Measurements from ENCODE around the gene SAE1.
"Not testable (repeated sequence)": the region's sequence is repeated elsewhere in the genome, so short reads cannot be mapped to it uniquely, and the experiment has no call there.

The SAE1 gene

DNA sequence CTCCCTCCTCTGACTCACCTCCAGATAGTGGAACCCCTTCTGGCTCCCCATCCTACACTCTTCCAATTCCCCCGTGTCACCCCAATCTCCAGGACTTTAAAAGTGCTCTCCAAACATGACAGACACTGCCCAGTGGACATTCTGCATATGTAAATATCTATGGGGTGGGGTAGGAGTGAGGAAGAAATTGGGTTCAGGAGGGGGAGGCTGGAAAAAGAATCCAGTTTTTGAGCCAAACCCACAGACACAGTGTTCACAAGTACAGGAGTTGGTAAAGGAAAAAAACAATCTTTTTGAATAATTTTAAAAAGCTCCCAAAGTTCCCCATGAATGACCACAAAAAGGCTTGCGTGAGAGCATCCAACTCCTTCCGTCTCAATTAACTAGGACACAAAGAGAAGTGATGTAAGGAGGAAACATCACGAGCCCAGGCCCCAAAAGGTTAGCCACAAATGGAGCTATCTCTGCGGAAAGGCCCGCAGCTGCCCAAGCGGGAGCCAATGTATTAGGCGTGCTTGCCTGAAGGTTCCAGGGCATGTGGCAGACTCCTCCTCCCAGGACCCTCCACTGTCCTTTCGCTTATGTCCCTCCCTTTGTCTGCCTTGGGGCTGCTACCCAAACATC is 35.0 kb upstream of the SAE1 start:
- H3K27ac ChIP-seq (ENCODE audit: low read depth, low read length) = no peak overlapping the region
- H3K9ac ChIP-seq (ENCODE audit: low read length in 5 of 5) = peak overlapping the region in 1 of 5 donors; percentile 6
- peaks cover 5 to 51% (median 42%) of the 10 kb centered on the region in 5 donors for H3K4me1 ChIP-seq (ENCODE audit: control insufficient read depth in 5 of 5, insufficient read depth in 5 of 5, low read length in 5 of 5)

DNA sequence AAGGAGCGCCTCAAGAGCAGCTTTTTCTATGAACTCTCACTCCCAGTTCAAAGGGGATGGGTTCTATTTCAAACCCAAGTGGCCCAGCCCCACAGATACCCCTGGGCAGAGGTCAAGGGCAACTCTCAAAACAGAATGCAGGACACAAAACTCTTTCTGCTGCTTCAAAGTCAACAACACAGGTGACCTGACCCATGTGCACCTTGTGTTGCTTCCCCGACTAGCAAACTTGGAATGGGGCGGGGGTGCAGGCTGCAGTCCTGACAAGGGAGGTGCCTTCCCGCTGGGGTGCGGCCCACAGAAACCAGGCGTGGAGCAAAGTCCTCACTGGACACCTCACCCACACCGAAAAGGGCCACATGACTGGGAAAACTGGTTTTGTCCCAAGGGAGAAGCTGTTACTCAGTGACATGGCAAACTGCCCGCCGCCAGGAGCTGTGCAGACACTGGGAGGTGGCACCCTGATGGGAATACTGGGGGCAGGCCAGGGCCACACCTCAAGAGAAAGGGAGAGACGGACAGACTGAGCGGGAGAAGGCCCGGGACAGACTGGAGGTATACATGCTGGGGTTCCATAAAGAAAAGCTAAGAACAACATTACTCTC is 34.4 kb upstream of the SAE1 start:
- Histone ChIP-seq H3K27ac (ENCODE audit: low read depth, low read length) (no peak overlapping the region), H3K4me1 (ENCODE audit: control insufficient read depth in 5 of 5, insufficient read depth in 5 of 5, low read length in 5 of 5) (peaks cover 5 to 51% (median 42%) of the 10 kb centered on the region in 5 donors), H3K4me3 (ENCODE audit: low read depth in 1 of 5, low read length in 5 of 5) (no peak overlapping the region)

More for the DNA sequence above, 35.0 kb upstream of the SAE1 start:
- H3K36me3 ChIP-seq (ENCODE audit: control insufficient read depth in 5 of 5, insufficient read depth in 5 of 5, low read length in 5 of 5) = peaks cover 3 to 33% (median 24%) of the 10 kb centered on the region in 5 donors
- no peak overlapping the region for H3K4me3 ChIP-seq (ENCODE audit: low read depth in 1 of 5, low read length in 5 of 5)
- H3K9me3 ChIP-seq (ENCODE audit: control insufficient read depth in 5 of 5, low read length in 5 of 5) = no peaks in the 10 kb centered on the region
- no peaks in the 10 kb centered on the region for H3K27me3 ChIP-seq (ENCODE audit: control insufficient read depth in 5 of 5, insufficient read depth in 4 of 5, low read length in 5 of 5)

DNA sequence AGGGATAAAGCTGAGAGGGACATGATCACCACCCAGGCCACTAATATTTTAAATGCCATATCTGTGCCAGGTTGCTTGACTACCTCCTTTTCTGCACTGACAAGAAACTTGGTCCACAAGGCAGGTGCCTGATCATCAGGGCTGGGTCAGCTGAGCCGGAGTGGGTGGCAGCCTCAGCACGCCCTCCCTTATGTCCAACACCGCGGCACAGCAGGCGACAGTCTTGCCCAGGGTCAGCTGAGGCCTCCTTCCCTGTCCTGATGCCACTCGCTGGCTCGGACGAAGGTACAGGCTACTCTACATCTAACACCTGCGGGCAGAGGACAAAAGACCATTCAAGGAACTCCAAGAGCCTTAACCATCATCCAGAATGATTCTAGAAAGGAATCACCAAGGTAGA is 33.9 kb upstream of the SAE1 start:
- Histone ChIP-seq H3K4me1 (ENCODE audit: control insufficient read depth in 5 of 5, insufficient read depth in 5 of 5, low read length in 5 of 5) (peaks cover 5 to 52% (median 43%) of the 10 kb centered on the region in 5 donors), H3K36me3 (ENCODE audit: control insufficient read depth in 5 of 5, insufficient read depth in 5 of 5, low read length in 5 of 5) (peaks cover 2 to 26% (median 19%) of the 10 kb centered on the region in 5 donors), H3K4me3 (ENCODE audit: low read depth in 1 of 5, low read length in 5 of 5) (no peak overlapping the region), H3K9me3 (ENCODE audit: control insufficient read depth in 5 of 5, low read length in 5 of 5) (no peaks in the 10 kb centered on the region), H3K9ac (ENCODE audit: low read length in 5 of 5) (no peak overlapping the region), H3K27me3 (ENCODE audit: control insufficient read depth in 5 of 5, insufficient read depth in 4 of 5, low read length in 5 of 5) (no peaks in the 10 kb centered on the region), H3K27ac (ENCODE audit: low read depth, low read length) (peak overlapping the region; percentile 47)

More for the DNA sequence above, 34.4 kb upstream of the SAE1 start:
- Histone ChIP-seq H3K9ac (ENCODE audit: low read length in 5 of 5) (no peak overlapping the region), H3K9me3 (ENCODE audit: control insufficient read depth in 5 of 5, low read length in 5 of 5) (no peaks in the 10 kb centered on the region), H3K27me3 (ENCODE audit: control insufficient read depth in 5 of 5, insufficient read depth in 4 of 5, low read length in 5 of 5) (no peaks in the 10 kb centered on the region), H3K36me3 (ENCODE audit: control insufficient read depth in 5 of 5, insufficient read depth in 5 of 5, low read length in 5 of 5) (peaks cover 2 to 26% (median 19%) of the 10 kb centered on the region in 5 donors)

DNA sequence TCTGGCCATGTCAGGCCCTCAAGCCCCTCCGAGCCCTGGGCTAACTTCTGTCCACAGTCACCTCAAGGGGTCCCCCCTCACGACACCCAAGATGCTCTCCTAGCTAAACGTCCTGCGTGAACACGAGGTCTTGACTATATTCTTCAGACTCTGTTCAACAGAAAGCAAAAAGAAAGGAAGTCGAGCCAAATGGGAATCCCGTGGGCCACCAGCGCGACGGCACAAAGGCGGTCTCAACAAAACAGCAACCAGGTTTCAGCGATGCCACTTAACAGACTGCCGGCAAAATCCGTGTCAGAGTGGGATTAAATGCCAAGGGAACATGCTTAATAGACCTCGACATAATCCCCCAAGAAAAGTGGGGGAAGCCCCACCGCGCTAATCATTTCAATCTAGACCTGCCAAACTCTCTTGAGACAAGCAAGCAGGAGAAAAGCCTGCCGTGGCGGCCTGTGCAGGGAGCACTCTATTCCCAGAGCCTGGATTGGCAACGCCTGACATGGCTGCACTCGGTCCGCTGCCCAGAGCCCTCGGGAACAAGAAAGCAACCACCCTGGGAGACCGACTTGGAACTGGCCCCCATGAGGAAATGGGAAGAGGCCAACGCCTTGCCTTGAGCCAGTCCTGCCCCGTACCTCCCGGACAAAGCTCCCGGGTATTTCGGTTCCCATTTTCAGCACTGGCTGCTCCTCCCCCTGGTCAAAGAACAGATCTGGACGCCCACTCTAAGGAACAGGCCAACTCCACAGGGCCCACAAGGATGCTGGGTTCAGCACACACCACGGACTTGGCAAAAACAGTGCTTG is 33.0 kb upstream of the SAE1 start:
- Histone ChIP-seq H3K9me3 (ENCODE audit: control insufficient read depth in 5 of 5, low read length in 5 of 5) (no peaks in the 10 kb centered on the region), H3K27me3 (ENCODE audit: control insufficient read depth in 5 of 5, insufficient read depth in 4 of 5, low read length in 5 of 5) (no peaks in the 10 kb centered on the region), H3K27ac (ENCODE audit: low read depth, low read length) (peak overlapping the region; percentile 47), H3K4me1 (ENCODE audit: control insufficient read depth in 5 of 5, insufficient read depth in 5 of 5, low read length in 5 of 5) (peaks cover 5 to 61% (median 49%) of the 10 kb centered on the region in 5 donors), H3K4me3 (ENCODE audit: low read depth in 1 of 5, low read length in 5 of 5) (peak overlapping the region; percentile 4 to 61 (median 55)), H3K36me3 (ENCODE audit: control insufficient read depth in 5 of 5, insufficient read depth in 5 of 5, low read length in 5 of 5) (peaks cover 0 to 18% (median 14%) of the 10 kb centered on the region in 5 donors), H3K9ac (ENCODE audit: low read length in 5 of 5) (peak overlapping the region; percentile 25 to 67 (median 56))

DNA sequence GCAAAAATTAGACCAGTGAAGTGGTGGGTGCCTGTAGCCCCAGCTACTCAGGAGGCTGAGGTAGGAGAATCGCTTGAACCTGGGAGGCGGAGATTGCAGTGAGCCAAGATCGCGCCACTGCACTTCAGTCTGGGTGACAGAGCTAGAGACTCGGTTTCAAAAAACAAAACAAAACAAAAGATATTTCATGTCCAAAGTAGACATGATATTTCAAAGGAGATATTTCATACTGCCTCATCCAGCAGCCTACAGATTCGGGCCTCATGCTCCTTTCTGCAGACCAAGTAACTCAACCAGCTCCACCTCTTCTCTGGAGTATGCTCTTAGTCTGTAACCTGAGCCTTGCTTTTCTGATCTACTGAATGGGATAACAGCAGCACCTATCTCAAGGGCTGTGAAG is 32.0 kb upstream of the SAE1 start:
- H3K27me3 ChIP-seq (ENCODE audit: control insufficient read depth in 5 of 5, insufficient read depth in 4 of 5, low read length in 5 of 5) = no peaks in the 10 kb centered on the region
- H3K4me1 ChIP-seq (ENCODE audit: control insufficient read depth in 5 of 5, insufficient read depth in 5 of 5, low read length in 5 of 5) = peaks cover 5 to 65% (median 49%) of the 10 kb centered on the region in 5 donors
- H3K27ac ChIP-seq (ENCODE audit: low read depth, low read length) = peak overlapping the region; percentile 47
- H3K9me3 ChIP-seq (ENCODE audit: control insufficient read depth in 5 of 5, low read length in 5 of 5) = no peaks in the 10 kb centered on the region
- no peak overlapping the region for H3K4me3 ChIP-seq (ENCODE audit: low read depth in 1 of 5, low read length in 5 of 5)
- H3K36me3 ChIP-seq (ENCODE audit: control insufficient read depth in 5 of 5, insufficient read depth in 5 of 5, low read length in 5 of 5) = peaks cover 0 to 13% (median 9%) of the 10 kb centered on the region in 5 donors
- no peak overlapping the region for H3K9ac ChIP-seq (ENCODE audit: low read length in 5 of 5)

DNA sequence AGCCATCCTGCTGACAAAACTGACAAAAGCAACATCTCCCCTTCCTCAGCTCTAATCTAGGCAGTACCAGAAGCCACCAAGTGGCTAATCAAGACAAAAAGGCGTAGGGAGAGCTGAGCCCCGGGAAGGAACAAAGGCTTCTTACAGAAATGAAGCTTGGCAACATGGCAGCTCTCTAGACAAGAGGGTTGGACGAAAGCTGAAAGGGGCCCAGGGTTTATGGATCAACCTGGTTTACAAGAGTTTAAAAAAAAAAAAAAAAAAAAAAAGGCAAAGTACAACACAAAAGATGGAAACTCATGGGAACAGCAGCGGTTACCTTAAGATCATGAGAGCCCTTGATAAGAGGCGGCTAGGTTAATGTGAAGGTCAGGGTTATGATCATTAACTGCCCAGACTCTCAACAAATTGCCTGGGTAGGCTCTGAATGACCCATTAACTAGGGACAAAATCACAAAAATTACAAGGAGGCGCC is 31.0 kb upstream of the SAE1 start:
- Histone ChIP-seq H3K4me3 (ENCODE audit: low read depth in 1 of 5, low read length in 5 of 5) (no peak overlapping the region), H3K9ac (ENCODE audit: low read length in 5 of 5) (no peak overlapping the region), H3K27ac (ENCODE audit: low read depth, low read length) (no peak overlapping the region), H3K36me3 (ENCODE audit: control insufficient read depth in 5 of 5, insufficient read depth in 5 of 5, low read length in 5 of 5) (peaks cover 0 to 6% (median 0%) of the 10 kb centered on the region in 5 donors), H3K27me3 (ENCODE audit: control insufficient read depth in 5 of 5, insufficient read depth in 4 of 5, low read length in 5 of 5) (no peaks in the 10 kb centered on the region), H3K9me3 (ENCODE audit: control insufficient read depth in 5 of 5, low read length in 5 of 5) (no peaks in the 10 kb centered on the region), H3K4me1 (ENCODE audit: control insufficient read depth in 5 of 5, insufficient read depth in 5 of 5, low read length in 5 of 5) (peaks cover 5 to 56% (median 43%) of the 10 kb centered on the region in 5 donors)

DNA sequence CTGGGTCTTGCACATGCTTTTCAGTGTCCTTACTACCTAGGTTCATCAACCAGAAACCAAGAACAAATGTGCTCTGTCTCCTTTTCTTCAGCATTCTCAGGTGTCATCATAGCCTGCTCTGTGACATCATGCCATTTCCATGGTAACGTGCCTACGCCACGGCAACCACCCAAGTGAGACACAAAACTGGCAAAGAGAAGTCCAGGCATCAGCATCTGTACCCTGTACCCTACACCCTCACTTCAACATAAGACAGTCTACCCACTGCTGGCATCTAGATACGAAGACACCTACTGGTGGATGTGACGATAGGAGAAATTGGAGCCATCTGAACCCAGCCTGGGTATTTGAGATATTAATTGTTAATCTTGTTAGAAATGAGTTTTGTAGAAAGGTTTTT is 30.3 kb upstream of the SAE1 start:
- Histone ChIP-seq H3K27ac (ENCODE audit: low read depth, low read length) (no peak overlapping the region), H3K9ac (ENCODE audit: low read length in 5 of 5) (no peak overlapping the region), H3K27me3 (ENCODE audit: control insufficient read depth in 5 of 5, insufficient read depth in 4 of 5, low read length in 5 of 5) (no peaks in the 10 kb centered on the region), H3K4me1 (ENCODE audit: control insufficient read depth in 5 of 5, insufficient read depth in 5 of 5, low read length in 5 of 5) (peaks cover 5 to 52% (median 42%) of the 10 kb centered on the region in 5 donors), H3K36me3 (ENCODE audit: control insufficient read depth in 5 of 5, insufficient read depth in 5 of 5, low read length in 5 of 5) (peaks cover 0 to 9% (median 0%) of the 10 kb centered on the region in 5 donors), H3K9me3 (ENCODE audit: control insufficient read depth in 5 of 5, low read length in 5 of 5) (no peaks in the 10 kb centered on the region), H3K4me3 (ENCODE audit: low read depth in 1 of 5, low read length in 5 of 5) (no peak overlapping the region)

DNA sequence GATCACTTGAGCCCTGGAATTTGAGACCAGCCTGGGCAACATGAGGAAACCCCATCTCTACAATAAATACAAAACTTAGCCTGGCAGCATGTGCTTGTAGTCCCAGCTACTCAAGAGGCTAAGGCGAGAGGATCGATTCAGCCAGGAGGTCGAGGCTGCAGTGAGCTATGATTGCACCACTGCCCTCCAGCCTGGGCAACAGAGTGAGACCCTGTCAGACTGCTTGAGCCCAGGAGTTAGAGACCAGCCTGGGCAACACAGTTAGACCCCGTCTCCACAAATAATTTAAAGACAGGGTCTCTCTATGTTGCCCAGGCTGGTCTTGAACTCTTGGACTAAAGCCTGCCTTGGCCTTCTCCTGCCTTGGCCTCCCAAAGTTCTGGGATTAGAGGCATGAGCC is 29.5 kb upstream of the SAE1 start:
- H3K27ac ChIP-seq (ENCODE audit: low read depth, low read length); H3K9ac ChIP-seq (ENCODE audit: low read length in 5 of 5); H3K27me3 ChIP-seq (ENCODE audit: control insufficient read depth in 5 of 5, insufficient read depth in 4 of 5, low read length in 5 of 5); H3K36me3 ChIP-seq (ENCODE audit: control insufficient read depth in 5 of 5, insufficient read depth in 5 of 5, low read length in 5 of 5); H3K9me3 ChIP-seq (ENCODE audit: control insufficient read depth in 5 of 5, low read length in 5 of 5); H3K4me3 ChIP-seq (ENCODE audit: low read depth in 1 of 5, low read length in 5 of 5): not testable (repeated sequence)
- peaks cover 5 to 54% (median 40%) of the 10 kb centered on the region in 5 donors for H3K4me1 ChIP-seq (ENCODE audit: control insufficient read depth in 5 of 5, insufficient read depth in 5 of 5, low read length in 5 of 5)

DNA sequence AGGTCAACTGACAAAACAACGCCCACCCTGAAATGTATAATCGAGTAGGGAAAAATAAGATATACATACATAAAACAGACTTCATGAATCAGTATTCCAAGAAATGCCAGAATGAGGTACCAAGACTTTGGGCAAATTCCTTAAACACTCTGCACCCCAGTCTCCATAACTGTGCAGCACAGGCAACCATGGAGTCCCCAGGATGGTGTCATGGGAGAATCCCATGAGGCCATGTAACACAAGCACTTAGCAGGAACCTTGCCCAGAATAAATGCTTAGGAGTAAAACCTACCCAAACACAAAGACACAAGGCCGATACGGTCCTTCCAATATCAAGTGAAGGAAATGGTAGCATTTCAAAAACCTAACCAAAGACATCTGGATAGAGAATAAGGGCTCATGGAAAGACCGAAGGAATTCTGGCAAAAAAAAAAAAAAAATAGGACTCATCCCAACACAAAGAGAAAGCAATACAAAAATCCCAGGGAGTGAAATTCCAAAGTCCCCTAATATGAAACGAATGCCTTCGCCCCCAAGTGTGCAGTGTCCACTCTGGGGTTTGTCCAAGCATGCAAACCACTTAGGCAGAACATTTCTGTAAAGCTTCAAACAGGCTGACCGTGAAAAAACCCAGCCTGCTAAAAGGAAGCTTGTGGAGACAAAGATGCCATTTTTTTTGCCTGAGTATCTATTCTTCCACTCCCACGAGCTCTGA is 28.1 kb upstream of the SAE1 start:
- Histone ChIP-seq H3K4me1 (ENCODE audit: control insufficient read depth in 5 of 5, insufficient read depth in 5 of 5, low read length in 5 of 5) (peaks cover 9 to 54% (median 44%) of the 10 kb centered on the region in 5 donors), H3K9me3 (ENCODE audit: control insufficient read depth in 5 of 5, low read length in 5 of 5) (no peaks in the 10 kb centered on the region), H3K36me3 (ENCODE audit: control insufficient read depth in 5 of 5, insufficient read depth in 5 of 5, low read length in 5 of 5) (peaks cover 0 to 8% (median 0%) of the 10 kb centered on the region in 5 donors), H3K4me3 (ENCODE audit: low read depth in 1 of 5, low read length in 5 of 5) (no peak overlapping the region), H3K27me3 (ENCODE audit: control insufficient read depth in 5 of 5, insufficient read depth in 4 of 5, low read length in 5 of 5) (no peaks in the 10 kb centered on the region), H3K9ac (ENCODE audit: low read length in 5 of 5) (peak overlapping the region in 1 of 5 donors; percentile 50), H3K27ac (ENCODE audit: low read depth, low read length) (no peak overlapping the region)

All from subcutaneous abdominal adipose tissue (tissue), 5 donors.